NCI-H2196 treated with DMSO at 0.1 percent for 48 hours (cell line): ENCODE results near the gene SGCD.

Source experiments
- DNase-seq: peaks from one replicate; lab custom pipeline; 2025; ENCODE audit not compliant: unreplicated experiment; lab: John Stamatoyannopoulos, UW

Gene SGCD

DNA sequence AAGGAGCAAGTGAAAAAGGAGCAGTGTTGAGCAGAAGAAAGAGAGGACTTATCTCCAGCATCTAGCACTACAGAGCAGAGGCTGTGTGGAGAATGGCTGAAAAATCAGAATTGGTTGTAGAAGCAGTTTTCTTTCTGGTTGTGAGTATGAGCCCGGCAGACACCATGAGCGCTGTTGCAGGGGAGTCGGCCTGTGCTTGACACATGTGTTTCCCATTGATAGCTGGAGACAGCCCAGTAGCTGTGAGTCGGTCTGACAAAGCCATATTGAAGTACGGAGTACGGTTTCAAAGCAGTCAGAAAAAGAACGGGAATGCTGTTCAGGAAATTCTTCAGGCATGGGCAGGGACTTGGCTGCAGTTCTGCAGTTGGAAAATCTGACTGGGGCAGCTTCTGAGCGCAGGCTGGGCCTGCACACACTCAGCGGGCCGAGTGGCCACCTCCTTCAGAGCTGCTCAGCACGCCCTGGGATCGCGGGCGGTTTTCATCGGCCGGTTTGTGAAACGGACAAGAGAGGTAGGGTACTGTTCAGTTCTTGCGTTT is at the start of gene SGCD:
Gene SGCD, plus strand, starts transcription at position 447 of the 542 bp plus-strand sequence.
- no peak for DNase-seq

DNA sequence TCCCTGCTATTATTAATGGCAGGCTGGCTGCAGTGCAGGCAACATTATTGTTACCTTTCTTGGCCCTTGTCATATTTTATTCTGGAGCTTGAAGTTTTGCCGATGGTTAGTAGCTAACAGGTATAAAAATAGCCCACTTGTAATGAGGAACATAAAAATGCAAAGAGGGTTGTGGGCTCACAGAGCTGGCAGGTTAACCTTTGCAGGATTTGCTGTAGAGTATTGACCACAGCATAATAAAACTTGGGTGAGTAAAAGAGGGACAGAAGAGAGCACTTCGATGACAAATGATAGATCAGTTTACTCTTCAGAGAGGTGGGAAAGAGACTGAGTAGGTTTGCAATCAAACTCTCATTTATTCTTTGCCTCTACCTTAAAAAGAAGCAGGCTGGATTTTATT is 49.7 kb upstream of the SGCD start:
- DNase-seq, result no peak

DNA sequence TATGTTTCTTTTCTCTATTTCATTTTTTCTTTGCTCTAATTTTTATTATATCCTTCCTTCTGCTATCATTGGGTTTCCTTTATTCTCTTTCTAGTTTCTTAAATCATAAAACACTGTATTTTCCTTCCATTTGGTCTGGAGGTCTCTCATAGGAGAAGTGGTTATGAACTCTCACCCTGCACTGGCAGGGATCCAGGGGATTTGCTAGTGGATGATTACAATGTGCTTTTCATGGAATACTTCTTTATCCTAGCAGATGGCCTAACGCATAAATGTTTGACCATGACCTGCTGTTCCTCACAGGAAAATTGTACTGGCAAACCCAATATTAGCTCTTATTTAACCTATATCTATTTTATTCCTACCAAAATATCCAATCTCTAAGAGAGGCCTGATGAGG is 31.5 kb upstream of the SGCD start:
- DNase-seq, result no peak

DNA sequence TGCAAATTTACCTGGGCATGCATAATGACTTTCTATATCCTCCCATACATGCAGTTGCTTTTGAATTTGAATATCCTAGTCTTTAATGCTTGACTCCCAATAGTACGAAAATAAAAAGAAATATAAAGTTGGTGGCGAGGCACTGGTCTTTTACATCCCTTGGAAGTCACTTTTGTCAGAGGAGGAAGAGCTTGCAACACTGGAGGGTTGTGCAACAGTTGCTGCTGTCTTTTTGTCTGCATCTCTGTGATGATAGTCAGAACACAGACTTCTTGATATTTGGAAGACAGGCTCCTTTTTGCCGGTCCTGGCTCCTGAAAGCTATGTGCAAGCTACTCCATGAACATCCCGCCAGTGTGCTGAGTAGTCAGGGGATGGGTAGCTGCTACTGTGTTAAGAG is 16.8 kb upstream of the SGCD start:
- no peak for DNase-seq

DNA sequence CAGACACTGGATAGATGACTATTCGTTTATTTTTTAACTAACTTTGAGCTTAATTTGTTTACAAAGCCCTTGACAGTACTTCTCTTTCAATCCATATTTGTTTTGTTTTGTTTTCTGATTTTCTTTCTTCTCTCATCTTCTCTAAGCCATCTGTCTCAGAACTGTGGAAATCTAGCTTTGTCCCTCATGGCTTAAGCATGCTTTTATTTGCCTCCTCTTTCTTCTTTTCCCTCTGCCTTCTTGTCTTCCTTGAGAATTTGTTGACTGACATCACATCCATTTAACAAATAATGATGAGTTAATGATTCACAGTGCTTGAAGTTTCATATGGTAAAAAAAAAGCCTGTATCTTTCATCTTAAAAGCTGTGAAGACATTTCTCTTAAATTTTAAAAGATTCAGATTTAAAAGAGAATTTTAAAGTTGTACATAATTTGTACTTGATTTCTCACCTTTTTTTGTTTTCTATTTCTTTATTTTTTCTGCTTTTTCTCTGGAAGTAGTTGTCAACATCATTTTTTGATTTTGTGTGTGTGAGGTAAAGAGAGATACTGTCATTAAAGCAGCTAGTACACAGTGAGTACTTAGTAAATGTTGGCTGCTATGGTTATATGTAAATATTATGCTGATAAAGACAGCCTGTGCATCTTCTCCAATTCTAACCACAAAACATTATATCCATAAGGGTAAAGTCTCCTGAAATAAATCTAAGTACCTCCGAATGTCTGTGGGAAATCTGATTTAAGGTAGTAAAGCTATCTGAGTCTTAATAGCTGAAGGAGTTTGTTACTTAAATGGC is 13.9 kb upstream of the SGCD start:
- DNase-seq, result no peak

DNA sequence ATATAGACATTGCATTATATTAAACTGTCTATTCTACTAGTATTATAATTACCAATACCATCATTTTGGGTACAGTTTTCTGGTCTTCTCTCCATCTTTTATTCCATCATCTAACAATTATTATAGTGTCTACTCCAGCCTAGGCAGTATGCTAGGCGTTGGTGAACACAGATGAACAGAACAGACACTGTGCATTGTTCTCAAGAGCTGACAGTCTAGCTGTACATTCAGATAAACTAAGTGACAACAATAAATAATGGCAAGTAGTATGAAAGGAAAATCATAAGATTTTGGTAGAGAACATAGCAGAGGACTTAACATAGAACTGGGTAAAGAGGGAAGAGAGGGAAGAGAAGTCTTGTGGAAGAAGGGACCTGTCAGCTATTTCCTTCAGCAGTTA is 12.5 kb upstream of the SGCD start:
- DNase-seq, result no peak

DNA sequence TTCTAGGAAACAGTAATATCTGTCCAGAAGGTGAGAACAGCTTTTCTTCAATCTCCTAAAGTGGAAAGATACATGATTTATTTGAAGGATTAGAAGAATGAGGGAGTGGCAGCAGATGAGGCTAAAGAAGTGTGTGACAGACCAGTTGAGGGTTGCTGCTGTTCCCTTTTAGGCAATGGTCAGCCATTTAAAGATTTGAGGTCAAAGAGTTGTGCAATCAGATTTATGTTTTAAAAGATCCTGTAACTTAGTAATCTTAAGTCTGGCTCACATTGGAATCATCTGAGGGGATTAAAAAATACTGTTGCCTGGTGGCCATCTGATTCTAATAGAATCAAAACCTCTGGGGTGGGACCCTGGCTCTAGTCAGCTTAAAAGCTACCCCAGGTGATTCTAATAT is 4.3 kb upstream of the SGCD start:
- DNase-seq, result no peak

DNA sequence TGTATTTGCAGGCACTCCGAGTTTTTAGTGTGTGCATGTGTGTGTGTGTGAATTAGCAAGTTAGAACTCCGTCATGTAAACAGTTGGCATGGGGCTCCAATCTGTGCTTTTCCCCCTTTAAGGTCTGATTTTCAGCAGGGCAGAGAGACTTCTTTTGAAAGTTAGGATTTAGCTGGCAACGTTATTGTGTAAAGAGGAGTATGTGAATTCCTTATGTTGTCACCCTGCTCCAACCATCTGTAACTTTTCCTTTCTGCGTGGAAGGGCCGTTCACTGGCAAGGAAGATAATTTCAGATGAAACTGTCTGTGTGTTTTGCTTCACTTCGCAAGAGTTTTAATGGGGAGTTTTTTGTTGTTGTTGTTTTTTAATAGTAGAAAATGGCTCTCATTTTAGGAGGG is 332 bp downstream of the SGCD start:
- no peak for DNase-seq

DNA sequence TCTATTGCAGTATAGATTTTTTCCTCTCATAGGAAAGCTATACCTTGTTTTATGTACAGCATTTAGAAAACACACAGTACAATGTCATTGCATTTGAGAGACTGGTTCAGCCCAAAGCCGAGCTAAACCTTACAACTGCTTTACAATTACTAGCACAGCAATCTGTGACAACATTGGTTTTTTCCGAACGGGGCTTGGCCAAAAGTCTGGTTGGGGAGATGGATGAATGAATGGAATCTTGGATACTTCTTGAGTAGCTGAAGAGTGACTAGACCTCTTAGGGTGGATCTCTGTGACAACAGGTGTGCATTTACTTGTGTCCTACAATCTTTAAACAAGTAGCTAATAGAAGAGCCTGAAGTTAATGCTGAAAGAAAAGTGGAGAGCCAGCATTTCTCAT is 1.2 kb downstream of the SGCD start:
- no peak for DNase-seq

DNA sequence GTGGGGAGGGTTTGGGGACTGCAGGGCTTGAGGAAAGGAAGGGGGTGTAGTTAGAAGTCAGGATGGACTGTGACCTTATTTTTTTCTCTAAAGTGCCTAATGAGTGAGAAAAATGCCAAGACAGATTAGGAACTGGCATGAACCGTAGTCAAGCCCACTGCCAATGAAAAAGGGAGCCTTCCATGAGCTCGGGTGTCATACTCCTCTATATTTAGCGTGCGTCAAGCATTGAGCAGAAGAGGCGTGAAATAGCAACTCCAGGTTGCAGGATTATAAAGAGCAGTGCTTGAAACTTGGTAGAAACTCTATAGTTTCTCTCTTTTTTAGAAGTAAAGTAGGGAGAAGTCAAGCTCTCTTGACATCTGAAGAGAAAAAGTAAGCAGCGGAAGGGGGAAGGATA is 1.8 kb downstream of the SGCD start:
- DNase-seq, result no peak

DNA sequence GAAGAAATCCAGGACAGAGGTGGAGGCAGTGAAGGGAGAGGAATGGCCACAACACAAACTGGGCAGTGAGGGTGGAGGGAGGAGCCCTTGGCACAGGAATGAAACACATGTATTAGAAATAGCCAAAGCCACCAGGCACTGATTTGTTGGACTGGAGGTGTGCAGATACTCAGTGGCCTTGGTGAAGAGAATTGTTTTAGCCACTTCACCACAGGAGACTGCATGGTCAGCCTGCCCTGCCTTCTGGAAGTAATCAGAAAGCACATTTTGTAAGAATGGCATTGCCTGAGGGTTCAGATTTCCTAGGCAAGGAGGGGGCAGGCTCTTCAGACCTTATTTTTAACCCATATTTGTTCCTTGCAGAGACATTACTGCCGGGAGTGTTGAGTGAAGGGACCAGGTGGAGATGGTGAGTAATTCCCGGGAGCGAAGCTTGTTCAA is 2.2 kb downstream of the SGCD start:
- no peak for DNase-seq

DNA sequence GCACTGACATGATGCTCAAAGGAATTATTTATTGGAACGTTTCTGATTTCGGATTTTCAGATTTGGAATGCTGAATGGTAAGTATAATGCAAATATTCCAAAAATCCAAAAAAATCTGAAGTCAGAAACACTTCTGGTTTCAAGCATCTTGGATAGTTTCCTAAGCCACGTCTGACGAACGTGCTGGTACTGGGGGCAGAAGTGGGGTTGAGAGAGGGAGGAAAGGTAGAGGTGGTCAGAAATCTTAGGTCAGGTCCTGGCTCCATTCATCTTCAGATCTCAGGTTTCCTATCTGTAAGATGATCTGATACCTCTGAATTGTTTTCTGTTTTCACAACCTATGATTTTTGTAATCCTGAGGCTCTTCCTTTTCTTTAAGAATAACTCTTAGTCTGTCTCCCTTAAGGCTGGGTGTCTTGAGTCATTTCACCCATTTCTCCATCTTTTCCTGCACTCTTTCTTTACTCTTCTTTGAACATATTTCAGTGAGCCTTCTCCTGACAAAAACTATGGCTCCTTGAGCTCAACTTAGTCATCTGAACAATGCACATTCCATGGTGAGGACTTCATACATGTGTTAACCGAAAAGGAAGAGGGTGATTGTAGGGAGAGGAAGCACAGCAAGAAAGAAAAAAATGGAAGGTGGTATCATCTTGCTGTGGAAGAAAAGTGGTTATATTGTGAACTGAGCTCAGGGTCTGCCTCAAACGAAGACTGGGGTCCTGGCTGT is 3.3 kb downstream of the SGCD start:
- DNase-seq, result no peak

DNA sequence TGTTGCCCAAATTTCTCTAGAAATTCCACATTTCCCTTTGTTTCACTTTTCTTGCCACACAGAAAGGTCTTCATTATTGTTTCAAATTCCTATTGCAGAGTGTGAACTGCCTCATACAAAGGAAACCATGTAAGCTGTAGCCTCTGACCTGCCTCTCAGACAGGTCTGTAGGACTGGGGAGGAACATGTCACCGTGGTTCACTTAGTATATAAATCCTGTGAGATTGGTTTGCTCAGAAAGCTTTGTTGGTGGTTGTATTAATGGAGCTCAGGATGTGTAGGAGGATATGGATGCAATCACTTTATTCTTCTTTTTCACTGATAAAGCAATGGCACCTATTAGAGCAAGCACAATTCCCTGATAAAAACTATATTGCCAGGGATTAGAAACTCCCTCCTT is 4.2 kb downstream of the SGCD start:
- DNase-seq, result no peak

DNA sequence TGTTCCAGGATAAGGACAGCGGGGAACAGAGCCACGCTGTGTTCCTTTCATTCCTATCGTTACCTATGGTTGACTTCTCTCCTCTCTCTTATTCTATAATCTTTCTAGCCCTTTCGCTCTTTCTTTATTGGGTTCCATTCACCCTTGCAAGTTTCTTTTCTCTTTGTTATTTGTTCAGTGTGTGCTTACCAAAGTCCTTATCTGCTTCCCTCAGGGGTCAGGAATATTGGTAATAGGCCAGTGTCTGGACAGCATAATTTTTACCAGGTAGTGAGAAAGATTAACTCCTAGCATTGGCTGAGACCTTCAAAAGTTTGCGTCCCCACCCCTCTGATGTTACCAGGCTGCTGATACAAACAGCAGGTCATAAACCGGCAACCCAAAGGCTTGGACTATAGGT is 4.9 kb downstream of the SGCD start:
- no peak for DNase-seq

DNA sequence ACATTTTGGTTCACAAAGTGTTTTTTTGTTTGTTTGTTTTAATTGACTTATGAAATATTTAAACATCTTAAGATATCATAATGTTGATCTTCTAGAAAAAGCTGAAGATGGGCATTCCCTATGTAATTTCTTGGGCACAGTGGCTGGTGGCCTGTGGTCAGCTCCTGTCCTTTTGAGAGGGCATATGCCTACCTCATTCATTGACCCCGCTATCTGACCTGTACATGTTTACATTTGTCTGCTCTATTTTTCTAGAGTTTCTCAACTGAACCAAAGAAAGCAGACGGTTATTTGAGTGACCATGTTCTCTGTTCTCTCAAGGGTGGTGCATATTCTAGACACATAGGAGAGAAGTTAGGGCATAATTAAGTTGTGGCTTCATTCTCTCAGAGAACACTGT is 5.3 kb downstream of the SGCD start:
- no peak for DNase-seq

DNA sequence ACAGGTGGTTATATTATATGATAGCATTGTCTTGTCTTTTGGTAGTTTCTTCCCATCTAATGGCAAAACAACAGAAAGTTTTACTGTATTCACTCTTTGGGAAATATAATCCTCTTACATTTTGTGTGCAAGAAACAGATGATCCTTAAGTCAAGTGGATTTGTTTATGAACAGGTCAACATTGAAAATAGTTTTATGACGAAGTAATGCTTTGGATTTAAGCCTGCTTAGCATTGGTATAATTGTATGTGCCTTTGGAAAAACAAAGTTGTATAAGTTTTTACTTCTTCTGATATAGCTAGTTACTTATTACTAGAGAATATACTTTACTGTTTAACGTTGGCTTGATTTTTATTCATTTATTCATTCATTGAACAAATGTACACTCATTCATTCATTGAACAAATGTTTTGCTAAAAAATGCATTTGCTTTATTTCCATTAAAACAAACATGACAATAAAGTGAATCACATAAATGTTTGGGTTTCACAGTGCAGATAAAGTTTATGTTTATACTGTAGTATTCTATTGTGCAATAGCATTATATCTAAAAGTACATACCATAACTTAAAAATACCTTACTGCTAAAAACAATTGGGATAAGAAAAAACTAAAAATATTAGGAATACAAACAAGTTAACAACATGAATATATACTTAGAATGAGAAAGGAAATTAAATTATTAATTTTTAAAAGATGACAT is 12.3 kb downstream of the SGCD start:
- no peak for DNase-seq

DNA sequence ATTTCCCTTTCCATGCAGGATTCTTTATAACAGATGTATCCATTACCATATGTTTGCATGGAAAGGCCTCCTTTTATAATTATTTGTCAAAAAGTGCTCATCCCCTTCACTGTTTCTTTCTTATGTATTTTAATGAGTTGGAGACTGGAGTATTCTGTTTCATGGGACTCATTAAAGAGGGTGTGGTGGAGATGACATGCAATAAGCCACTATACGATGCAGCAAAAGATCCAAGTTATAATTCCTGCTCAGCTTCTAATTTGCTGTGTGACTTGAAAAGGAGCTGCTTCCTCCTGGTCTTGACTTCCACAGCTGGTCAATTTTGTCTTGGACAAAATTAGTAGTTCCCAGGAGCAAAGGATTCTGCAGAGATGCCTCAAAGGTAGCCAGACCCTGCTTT is 13.9 kb downstream of the SGCD start:
- DNase-seq, result no peak

DNA sequence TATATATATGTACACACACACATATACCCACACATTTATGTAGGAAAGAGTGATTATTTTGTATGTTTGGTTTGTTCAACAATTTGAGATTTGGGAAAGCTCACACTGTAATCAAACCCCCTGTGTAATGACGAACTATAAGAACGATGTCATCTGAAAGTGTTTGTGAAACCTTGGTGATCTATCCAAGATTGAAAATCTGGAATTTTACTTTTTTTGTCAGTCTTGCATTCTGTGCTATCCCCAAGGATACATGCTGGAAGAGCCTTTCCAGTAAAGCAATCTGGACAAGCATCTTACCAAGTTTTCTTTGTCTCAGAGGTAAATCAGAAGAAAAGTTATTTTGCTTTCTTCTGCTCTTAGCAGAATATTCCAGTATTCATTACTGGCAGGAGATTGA is 23.3 kb downstream of the SGCD start:
- DNase-seq, result no peak

DNA sequence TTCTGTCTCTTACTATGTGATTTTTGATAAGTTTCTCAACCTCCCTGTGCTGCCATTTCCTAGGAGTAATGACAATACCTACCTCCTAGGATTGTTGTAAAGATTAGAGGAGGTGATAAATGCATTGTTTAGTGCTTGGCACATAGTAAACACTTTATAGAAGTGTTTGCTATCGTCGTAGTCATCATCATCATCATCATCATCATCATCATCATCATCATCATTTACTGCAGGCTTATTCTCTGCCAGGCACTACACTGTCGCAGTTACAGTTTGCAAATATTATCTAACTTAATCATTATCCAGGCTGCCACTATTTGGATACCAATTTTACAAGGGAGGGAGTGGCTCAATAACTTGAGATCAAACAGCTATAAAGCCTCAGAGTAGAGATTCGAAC is 24.5 kb downstream of the SGCD start:
- DNase-seq, result no peak

DNA sequence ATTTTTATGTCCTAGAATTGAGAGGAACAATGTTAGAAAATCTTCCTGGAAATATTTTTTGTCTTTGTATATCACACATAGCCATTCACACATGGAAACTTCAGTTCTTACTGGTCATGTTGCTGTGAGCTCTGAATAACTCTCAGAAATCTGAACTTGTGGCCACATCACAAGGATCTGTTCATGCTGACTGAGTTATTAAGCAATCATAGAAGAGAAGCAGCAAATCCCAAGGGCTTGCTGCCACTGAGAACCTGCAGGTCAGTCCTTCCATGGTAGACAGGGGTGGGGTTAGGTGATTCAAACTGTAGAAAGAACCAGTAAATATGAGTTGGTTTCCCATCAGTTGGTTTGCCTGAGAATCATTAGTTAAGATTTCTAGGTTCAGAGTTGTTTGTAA is 27.6 kb downstream of the SGCD start:
- DNase-seq, result no peak

DNA sequence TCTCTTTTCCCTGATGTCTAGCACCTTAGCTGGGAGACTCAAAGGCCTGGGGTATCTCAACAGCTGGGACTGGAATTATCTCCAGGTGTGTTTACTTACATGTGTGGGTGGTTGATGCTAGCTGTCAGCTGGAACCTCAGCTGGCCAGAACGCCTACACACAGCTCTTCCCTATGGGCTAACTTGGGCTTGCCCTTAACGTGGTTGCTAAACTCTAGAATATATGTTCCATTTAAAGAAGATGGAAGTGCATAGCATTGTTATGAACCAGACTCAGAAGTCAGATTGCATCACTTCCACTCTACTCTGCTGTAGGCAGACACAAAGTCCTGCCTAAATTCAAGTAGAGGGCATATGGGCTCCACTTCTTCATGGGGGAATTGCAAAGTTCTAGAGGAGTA is 29.3 kb downstream of the SGCD start:
- DNase-seq, result no peak

DNA sequence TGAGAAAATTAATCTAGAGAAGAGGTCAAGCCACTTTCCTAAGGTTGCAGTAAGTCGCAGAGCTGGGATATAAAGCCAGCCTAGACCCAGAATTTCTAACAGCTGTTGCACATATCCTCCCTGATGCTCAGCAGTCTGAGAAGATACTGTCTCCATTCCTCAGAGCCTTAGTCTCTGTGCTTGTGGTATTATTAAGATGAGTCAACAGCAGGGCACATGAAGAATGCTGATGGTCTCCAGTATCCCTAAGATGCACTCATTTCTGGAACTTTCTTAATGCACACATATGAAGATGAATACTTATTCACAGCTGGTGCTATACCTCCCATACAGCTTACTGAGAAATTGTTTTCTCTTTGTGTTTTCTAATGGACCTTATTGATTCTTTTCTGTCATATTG is 32.5 kb downstream of the SGCD start:
- DNase-seq, result no peak
